ENCODE data around the gene SULT1B1.
A peak's percentile ranks its signal among the peaks of the same experiment; 100 is the strongest.

SULT1B1 gene

DNA sequence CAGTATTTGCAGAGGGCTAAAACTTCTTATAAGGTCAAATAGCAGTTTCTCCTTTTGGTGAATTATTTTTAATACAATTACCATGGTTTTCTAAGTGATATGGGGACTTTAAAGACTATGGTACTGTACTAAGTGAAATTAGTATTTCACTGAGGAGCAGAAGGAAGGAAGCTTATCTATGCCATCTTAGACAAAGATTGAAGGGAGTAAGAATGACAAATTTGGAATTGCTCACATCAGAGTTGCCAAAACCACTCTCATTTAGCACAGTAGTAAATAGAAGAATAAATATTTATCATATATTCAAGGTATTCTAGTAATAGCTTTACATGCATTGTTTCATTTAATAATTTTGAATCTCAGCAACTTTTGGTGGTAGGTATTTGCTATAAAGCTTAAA is 30.4 kb downstream of the SULT1B1 start:
- in situ Hi-C loops (cut with HindIII; ENCODE audit: low sequenced_read_pairs) = no loop called here
- TF ChIP-seq, protein P1, sequence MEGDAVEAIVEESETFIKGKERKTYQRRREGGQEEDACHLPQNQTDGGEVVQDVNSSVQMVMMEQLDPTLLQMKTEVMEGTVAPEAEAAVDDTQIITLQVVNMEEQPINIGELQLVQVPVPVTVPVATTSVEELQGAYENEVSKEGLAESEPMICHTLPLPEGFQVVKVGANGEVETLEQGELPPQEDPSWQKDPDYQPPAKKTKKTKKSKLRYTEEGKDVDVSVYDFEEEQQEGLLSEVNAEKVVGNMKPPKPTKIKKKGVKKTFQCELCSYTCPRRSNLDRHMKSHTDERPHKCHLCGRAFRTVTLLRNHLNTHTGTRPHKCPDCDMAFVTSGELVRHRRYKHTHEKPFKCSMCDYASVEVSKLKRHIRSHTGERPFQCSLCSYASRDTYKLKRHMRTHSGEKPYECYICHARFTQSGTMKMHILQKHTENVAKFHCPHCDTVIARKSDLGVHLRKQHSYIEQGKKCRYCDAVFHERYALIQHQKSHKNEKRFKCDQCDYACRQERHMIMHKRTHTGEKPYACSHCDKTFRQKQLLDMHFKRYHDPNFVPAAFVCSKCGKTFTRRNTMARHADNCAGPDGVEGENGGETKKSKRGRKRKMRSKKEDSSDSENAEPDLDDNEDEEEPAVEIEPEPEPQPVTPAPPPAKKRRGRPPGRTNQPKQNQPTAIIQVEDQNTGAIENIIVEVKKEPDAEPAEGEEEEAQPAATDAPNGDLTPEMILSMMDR (IDR thresholded peaks at IDR 0.05; ENCODE audit: low read depth, low read length) = no peak
- no peak overlapping the region for H3K4me3 ChIP-seq (ENCODE audit: low read depth, low read length)
- no peak for DNase-seq (ENCODE audit: low read depth, low spot score)

DNA sequence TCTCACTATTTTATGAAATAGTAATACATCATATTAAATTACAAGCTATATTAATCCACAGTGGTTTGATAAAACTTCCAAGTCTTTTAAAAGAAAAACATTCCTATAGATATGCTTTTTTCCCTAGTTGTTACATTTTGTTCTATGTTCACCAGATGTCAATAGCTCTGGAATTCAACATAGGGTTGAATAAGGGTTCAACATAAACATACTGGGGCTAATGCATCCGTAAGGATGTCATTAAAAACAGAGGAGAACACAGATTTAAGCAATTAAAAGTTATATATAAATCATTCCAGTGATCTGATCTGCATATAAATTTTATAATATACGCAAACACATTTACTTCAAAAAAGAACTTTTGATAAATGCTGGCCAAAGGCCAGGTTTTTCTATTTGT is 32.5 kb downstream of the SULT1B1 start:
- no peak overlapping the region for H3K4me3 ChIP-seq (ENCODE audit: low read depth, low read length)
- DNase-seq (ENCODE audit: low read depth, low spot score) = peak; percentile 21
- TF ChIP-seq, protein P1 (IDR thresholded peaks at IDR 0.05; ENCODE audit: low read depth, low read length) = no peak
- in situ Hi-C loops (cut with HindIII; ENCODE audit: low sequenced_read_pairs) = no loop called here

DNA sequence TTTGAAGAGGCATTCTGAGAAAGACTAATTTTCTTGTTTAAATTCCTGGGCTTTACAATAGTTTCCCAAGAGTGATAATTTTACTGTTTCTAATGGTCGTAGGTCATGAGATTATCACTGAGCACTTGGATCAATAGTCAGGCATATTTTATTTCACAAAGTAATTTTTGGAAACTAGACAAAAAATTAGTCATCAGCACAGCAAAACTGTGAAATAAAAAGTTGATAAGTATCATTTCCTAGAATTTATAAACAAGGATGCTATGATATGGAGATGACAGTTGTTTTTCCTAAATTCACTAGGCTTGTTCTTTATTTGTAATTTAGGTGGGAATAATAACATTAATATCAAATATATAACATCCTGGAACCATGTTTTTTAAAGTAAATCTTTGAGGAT is 33.0 kb downstream of the SULT1B1 start:
- no peak for DNase-seq (ENCODE audit: low read depth, low spot score)
- TF ChIP-seq, protein P1 (IDR thresholded peaks at IDR 0.05; ENCODE audit: low read depth, low read length) = no peak
- in situ Hi-C loops (cut with HindIII; ENCODE audit: low sequenced_read_pairs) = no loop called here
- no peak overlapping the region for H3K4me3 ChIP-seq (ENCODE audit: low read depth, low read length)

DNA sequence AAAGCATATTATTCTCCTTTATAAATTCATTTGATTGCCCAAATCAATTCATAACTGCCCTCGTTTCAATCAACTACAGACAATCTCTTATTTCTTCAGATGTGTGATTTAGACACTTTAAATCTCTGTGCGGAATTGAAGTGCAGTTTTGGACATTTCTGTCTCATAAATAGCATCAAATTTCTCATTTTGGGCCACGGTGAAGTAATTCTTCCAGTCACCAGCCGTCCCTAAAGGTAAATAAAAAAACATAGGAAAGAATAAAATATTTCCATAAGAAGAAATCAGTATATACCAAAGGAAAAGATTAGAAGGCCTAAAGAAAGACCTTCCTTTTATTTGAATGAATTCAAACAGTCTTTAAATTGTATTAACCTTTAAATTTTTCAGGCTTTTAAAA is 33.4 kb downstream of the SULT1B1 start:
- H3K4me3 ChIP-seq (ENCODE audit: low read depth, low read length) = no peak overlapping the region
- no peak for DNase-seq (ENCODE audit: low read depth, low spot score)
- TF ChIP-seq, protein P1 (IDR thresholded peaks at IDR 0.05; ENCODE audit: low read depth, low read length) = no peak
- in situ Hi-C loops (cut with HindIII; ENCODE audit: low sequenced_read_pairs) = no loop called here

DNA sequence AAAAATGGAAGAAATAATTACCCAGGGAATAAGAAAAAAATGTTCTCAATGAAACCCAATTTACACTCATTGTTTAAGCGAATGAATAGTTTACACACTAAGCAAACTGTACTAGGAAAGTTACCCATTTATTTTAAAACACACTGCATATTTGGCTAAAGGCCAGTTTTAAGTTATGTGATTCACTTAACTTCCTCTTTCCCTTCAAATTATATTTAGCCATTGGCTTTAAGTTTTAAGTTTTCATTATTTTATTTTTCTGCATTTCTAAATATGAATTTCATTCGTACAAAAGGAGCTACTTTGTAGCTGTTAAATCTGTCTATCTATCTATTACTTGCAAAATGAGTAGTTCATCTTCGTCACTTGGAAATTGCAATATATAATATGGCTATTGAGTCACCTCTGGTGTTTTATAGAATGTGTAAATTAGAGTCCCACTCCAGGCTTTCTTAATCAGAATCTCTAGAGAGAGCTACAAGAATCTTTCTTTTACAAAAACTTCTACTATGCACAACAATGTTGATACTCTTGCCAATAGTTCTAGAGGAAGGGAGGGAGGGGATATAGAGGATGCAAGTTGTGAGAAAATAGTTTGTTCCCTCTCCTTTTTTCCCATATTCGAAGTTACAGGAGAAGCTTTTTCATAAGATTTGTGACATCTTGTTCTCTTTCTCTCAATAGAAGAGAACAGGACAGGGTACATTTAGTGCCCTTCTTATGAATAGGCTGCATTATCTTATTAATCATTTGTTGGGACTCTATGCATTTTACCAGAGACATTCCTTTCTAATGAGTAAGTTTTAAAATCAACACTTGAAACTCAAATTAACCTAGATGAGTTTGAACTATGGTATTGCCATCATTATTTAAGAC is 41.8 kb downstream of the SULT1B1 start:
- TF ChIP-seq, protein P1 (IDR thresholded peaks at IDR 0.05; ENCODE audit: low read depth, low read length) = no peak
- in situ Hi-C loops (cut with HindIII; ENCODE audit: low sequenced_read_pairs) = no loop called here
- no peak overlapping the region for H3K4me3 ChIP-seq (ENCODE audit: low read depth, low read length)
- peak; percentile 45 for DNase-seq (ENCODE audit: low read depth, low spot score)

DNA sequence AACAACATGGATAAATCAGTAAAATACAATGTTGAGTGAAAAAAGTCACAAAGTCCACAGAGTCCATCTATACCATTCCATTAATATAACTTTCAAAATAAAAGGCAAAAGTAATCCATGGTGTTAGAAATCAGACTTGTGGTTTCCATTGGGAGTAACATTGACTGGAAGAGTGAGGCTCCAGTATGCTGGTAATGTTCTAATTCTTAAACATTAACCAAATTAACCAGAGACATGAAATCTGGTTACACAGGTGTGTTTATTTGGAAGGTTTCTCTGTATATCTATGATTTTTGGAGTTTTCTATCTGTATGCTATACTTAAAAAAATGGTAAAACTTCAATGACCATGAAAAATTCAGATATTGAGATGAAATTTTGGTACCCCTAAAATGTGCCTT is 42.6 kb downstream of the SULT1B1 start:
- TF ChIP-seq, protein P1 (IDR thresholded peaks at IDR 0.05; ENCODE audit: low read depth, low read length) = no peak
- no peak for DNase-seq (ENCODE audit: low read depth, low spot score)
- in situ Hi-C loops (cut with HindIII; ENCODE audit: low sequenced_read_pairs) = no loop called here
- H3K4me3 ChIP-seq (ENCODE audit: low read depth, low read length) = no peak overlapping the region

All from astrocyte of the spinal cord (primary cell).